Measurements from ENCODE around the gene EIF3D. TPM values are rescaled to one million over a fixed set of nuclear protein-coding genes. Genes with fewer than 3 reads are reported as not detected.

EIF3D gene
- total and polyA plus RNA-seq, 9 donors: 166 to 351 (median 224) TPM

DNA sequence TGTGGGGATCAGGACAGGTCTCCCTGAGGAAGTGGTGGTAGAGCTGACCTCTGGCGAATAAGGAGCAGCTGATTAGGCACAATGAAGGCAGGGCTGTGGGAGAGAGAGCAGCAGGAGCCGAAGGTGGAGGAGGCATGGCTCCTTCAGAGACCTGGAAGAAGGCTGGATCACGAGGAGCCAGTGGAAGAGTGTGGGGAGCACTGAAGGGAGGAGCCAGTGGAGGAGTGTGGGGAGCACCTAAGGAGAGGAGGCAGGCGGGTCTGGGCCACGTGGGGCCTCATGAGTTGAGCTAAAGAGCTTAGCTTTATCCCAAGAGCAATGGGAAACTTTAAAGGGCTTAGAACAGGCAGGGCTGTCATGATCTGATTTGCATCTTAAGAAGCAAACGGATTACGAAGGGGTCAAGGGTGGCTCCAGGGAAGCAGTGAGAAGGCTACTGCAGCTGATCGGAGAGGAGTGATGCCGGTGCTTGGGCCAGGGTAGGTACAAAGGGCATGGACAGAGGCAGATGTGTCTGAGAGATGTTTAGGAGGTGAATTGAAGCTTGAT lies 44.9 kb upstream of the EIF3D start:
- Histone ChIP-seq H3K4me1 (ENCODE audit: insufficient read depth) (no peaks in the 10 kb centered on the region), H3K27ac (no peak overlapping the region), H3K27me3 (no peaks in the 10 kb centered on the region), H3K9me3 (no peaks in the 10 kb centered on the region), H3K36me3 (no peaks in the 10 kb centered on the region), H3K4me3 (no peak overlapping the region)
- 17 to 29% (median 23%) methylated on average over 9 of the region's 9 CpGs for WGBS, 3 donors
- no peak for DNase-seq
- TF ChIP-seq, protein P1, sequence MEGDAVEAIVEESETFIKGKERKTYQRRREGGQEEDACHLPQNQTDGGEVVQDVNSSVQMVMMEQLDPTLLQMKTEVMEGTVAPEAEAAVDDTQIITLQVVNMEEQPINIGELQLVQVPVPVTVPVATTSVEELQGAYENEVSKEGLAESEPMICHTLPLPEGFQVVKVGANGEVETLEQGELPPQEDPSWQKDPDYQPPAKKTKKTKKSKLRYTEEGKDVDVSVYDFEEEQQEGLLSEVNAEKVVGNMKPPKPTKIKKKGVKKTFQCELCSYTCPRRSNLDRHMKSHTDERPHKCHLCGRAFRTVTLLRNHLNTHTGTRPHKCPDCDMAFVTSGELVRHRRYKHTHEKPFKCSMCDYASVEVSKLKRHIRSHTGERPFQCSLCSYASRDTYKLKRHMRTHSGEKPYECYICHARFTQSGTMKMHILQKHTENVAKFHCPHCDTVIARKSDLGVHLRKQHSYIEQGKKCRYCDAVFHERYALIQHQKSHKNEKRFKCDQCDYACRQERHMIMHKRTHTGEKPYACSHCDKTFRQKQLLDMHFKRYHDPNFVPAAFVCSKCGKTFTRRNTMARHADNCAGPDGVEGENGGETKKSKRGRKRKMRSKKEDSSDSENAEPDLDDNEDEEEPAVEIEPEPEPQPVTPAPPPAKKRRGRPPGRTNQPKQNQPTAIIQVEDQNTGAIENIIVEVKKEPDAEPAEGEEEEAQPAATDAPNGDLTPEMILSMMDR (IDR thresholded peaks at IDR 0.05): no peak
- TF ChIP-seq EP300 (IDR thresholded peaks at IDR 0.05) (no peak), POLR2A (IDR thresholded peaks at IDR 0.05) (no peak)
- intact Hi-C loops (cut with DNase I): no loop called here

DNA sequence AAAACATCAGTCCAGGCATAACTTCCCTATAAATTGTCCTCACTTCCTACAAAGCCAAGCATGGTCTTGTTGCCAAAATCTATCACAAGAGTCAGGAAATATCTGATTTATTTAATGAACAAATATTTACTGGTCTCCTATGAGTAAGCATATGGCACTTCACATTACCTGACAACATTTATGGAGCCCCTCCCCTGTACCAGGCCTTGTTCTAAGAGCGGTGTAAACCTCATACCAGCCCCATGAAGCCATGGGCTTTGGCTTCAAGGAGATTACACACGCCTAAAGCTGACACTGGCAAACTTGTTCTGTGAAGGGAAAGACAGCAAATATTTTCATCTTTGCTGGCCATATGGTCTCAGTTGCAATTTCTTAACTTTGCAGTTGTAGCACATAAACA lies 43.0 kb upstream of the EIF3D start:
- Histone ChIP-seq H3K27me3 (no peaks in the 10 kb centered on the region), H3K4me1 (ENCODE audit: insufficient read depth) (no peaks in the 10 kb centered on the region), H3K27ac (no peak overlapping the region), H3K9me3 (no peaks in the 10 kb centered on the region), H3K36me3 (no peaks in the 10 kb centered on the region), H3K4me3 (no peak overlapping the region)
- 77 to 85% (median 80%) methylated on average over 2 of the region's 2 CpGs for WGBS, 3 donors
- no peak for DNase-seq
- TF ChIP-seq, protein P1 (IDR thresholded peaks at IDR 0.05): no peak
- TF ChIP-seq POLR2A (IDR thresholded peaks at IDR 0.05) (no peak), EP300 (IDR thresholded peaks at IDR 0.05) (no peak)
- intact Hi-C loops (cut with DNase I): no loop called here

DNA sequence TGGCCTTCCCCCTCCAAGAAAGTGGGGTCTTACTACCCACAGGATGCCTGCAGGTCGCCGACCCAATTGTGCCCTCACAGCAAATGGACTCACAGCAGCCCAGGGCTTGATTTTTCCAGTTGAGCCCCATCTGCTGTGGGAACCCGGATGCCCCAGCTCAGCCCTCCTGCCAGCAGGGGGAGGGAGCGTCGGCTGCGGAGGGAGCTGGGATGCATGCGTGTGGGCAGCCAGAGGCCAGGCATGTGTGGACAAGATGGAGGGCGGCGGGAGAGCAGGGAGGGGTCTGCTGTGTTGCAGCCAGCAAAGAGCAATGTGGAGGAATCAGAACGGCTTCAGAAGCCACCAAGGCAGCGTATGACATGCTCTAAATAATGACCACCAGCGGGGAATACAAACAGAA lies 41.0 kb upstream of the EIF3D start:
- no peak for DNase-seq
- no peaks in the 10 kb centered on the region for H3K27me3 ChIP-seq

DNA sequence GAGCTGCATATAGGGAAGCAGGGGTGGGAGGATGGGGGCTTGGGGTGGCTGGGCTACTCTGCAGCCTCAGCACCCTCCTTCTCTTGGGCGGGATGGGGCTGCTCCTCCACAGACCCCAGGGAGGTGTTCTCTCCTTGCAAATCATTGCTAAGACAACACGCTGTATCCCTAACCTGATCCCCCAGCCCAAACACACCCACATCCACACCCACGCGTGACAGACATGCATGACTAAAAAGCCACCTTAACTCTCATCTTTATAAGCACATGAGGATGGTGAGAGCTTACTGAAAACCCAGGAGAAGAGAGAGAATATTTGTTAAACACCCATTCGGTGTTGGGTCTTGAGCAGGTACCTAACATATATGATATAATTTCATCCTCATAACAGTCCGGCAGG lies 39.9 kb upstream of the EIF3D start:
- H3K4me1 ChIP-seq (ENCODE audit: insufficient read depth): no peaks in the 10 kb centered on the region
- no peaks in the 10 kb centered on the region for H3K9me3 ChIP-seq
- H3K27me3 ChIP-seq: no peaks in the 10 kb centered on the region
- H3K4me3 ChIP-seq: no peak overlapping the region
- no peak for DNase-seq
- TF ChIP-seq, protein P1 (IDR thresholded peaks at IDR 0.05): no peak
- TF ChIP-seq EP300 (IDR thresholded peaks at IDR 0.05) (no peak), POLR2A (IDR thresholded peaks at IDR 0.05) (no peak)
- H3K36me3 ChIP-seq: no peaks in the 10 kb centered on the region
- intact Hi-C loops (cut with DNase I): no loop called here
- 64 to 73% (median 67%) methylated on average over 6 of the region's 6 CpGs for WGBS, 3 donors
- H3K27ac ChIP-seq: no peak overlapping the region

More for the DNA sequence above, 41.0 kb upstream of the EIF3D start:
- Histone ChIP-seq H3K4me3 (no peak overlapping the region), H3K36me3 (no peaks in the 10 kb centered on the region), H3K27ac (no peak overlapping the region), H3K4me1 (ENCODE audit: insufficient read depth) (no peaks in the 10 kb centered on the region), H3K9me3 (no peaks in the 10 kb centered on the region)
- TF ChIP-seq, protein P1 (IDR thresholded peaks at IDR 0.05): no peak
- no peak for TF ChIP-seq EP300 (IDR thresholded peaks at IDR 0.05)
- TF ChIP-seq POLR2A (IDR thresholded peaks at IDR 0.05): no peak
- intact Hi-C loops (cut with DNase I): no loop called here
- 29 to 36% (median 35%) methylated on average over 12 of the region's 12 CpGs for WGBS, 3 donors
